ENCODE results near the gene LZIC.

Gene LZIC

GRCh38 chr1:9910076-9910422 lies 33.1 kb downstream of the LZIC start, which contains the start of gene CTNNBIP1:
CTNNBIP1 (minus strand) TSS chr1:9910269; CDS start chr1:9872064, 38,205 bp downstream.
- DNase-seq, result no peak

GRCh38 chr1:9909234-9910046 lies 33.8 kb downstream of the LZIC start:
- no peak for DNase-seq

- no peak for DNase-seq
Measured at GRCh38 chr1:9908871-9909233, 34.3 kb downstream of the LZIC start.

- no peak for DNase-seq
Measured at GRCh38 chr1:9907441-9907840, 35.8 kb downstream of the LZIC start.

GRCh38 chr1:9906466-9906865 lies 36.7 kb downstream of the LZIC start:
- no peak for DNase-seq

- no peak for DNase-seq
Measured at GRCh38 chr1:9905010-9905409, 38.2 kb downstream of the LZIC start.

- DNase-seq, result no peak
Measured at GRCh38 chr1:9904596-9904995, 38.6 kb downstream of the LZIC start.

- DNase-seq, result no peak
Measured at GRCh38 chr1:9903801-9904527, 39.2 kb downstream of the LZIC start.

GRCh38 chr1:9902060-9902452 lies 41.1 kb downstream of the LZIC start:
- no peak for DNase-seq

- DNase-seq, result no peak
Measured at GRCh38 chr1:9901148-9902059, 41.8 kb downstream of the LZIC start.

- peak; percentile 70 to 76 for DNase-seq
Measured at GRCh38 chr1:9900142-9901043, 42.8 kb downstream of the LZIC start.

GRCh38 chr1:9894115-9894514 lies 49.1 kb downstream of the LZIC start:
- no peak for DNase-seq

- DNase-seq, result no peak
Measured at GRCh38 chr1:9892563-9893528, 50.3 kb downstream of the LZIC start.

GRCh38 chr1:9891207-9891606 lies 52.0 kb downstream of the LZIC start:
- no peak for DNase-seq

GRCh38 chr1:9890224-9890731 lies 52.9 kb downstream of the LZIC start:
- no peak for DNase-seq

- no peak for DNase-seq
Measured at GRCh38 chr1:9889411-9889810, 53.8 kb downstream of the LZIC start.

- DNase-seq, result no peak
Measured at GRCh38 chr1:9888886-9889285, 54.3 kb downstream of the LZIC start.

- no peak for DNase-seq
Measured at GRCh38 chr1:9887070-9887469, 56.1 kb downstream of the LZIC start.

GRCh38 chr1:9886092-9886742 lies 57.0 kb downstream of the LZIC start:
- no peak for DNase-seq

GRCh38 chr1:9884805-9885204 lies 58.4 kb downstream of the LZIC start:
- DNase-seq, result no peak

Measured in SHP77 (cell line).